DND-41 (cell line): ENCODE data around the gene TAF11L11.
"Not testable (repeated sequence)": the region's sequence is repeated elsewhere in the genome, so short reads cannot be mapped to it uniquely, and the experiment has no call there.

Experiments used
- ATAC-seq: fragments of 200-7000 bp; cut with Tn5 transposase; 3 replicates; pipeline ENCODE4 v1.9.1; 2021; ENCODE audit warnings: low read depth; ENCODE audit not compliant: insufficient read depth
- DNase-seq: peaks from one replicate; pipeline ENCODE4 v3.0.0-alpha.2; 2020
- H2AFZ ChIP-seq: 2 replicates; pipeline ENCODE4 v1.6.0; 2012; ENCODE audit warnings: low read depth, low read length
- H3K27ac ChIP-seq: 2 replicates; pipeline ENCODE4 v1.5.1; 2012; ENCODE audit warnings: low read length, inconsistent platforms
- H3K27me3 ChIP-seq: fragments of 200-600 bp; sonication (generic); 2 replicates; pipeline ENCODE4 v1.6.0; 2012; ENCODE audit warnings: low read length, mild to moderate bottlenecking, inconsistent platforms; ENCODE audit not compliant: insufficient read depth, poor library complexity
- H3K36me3 ChIP-seq: 2 replicates; pipeline ENCODE4 v1.5.1; 2012; ENCODE audit warnings: low read length, inconsistent platforms; ENCODE audit not compliant: insufficient read depth
- H3K4me1 ChIP-seq: 2 replicates; pipeline ENCODE4 v1.5.1; 2012; ENCODE audit warnings: mild to moderate bottlenecking, low read length; ENCODE audit not compliant: insufficient read depth
- H3K4me2 ChIP-seq: 2 replicates; pipeline ENCODE4 v1.6.0; 2012; ENCODE audit warnings: mild to moderate bottlenecking, moderate library complexity, low read length, inconsistent platforms; ENCODE audit not compliant: insufficient read depth
- H3K4me3 ChIP-seq, 2 experiments: fragments of 200-600 bp in 1 of 2; shearing (Covaris generic) in 1 of 2; 2 replicates each; pipeline ENCODE4 v1.5.1; 2012 to 2016; ENCODE audit warnings: inconsistent platforms in 2 of 2, low read length in 2 of 2, mild to moderate bottlenecking in 2 of 2, low read depth in 1 of 2, moderate library complexity in 1 of 2
- H3K79me2 ChIP-seq: 2 replicates; pipeline ENCODE4 v1.6.0; 2012; ENCODE audit warnings: low read length, inconsistent platforms; ENCODE audit not compliant: insufficient read depth
- H3K9ac ChIP-seq: 2 replicates; pipeline ENCODE4 v1.6.0; 2012; ENCODE audit warnings: low read depth, mild to moderate bottlenecking, inconsistent platforms, low read length, moderate library complexity
- H3K9me3 ChIP-seq: 2 replicates; pipeline ENCODE4 v1.5.1; 2012; ENCODE audit warnings: low read length, moderate library complexity, mild to moderate bottlenecking, inconsistent platforms; ENCODE audit not compliant: insufficient read depth, severe bottlenecking
- H4K20me1 ChIP-seq: 2 replicates; pipeline ENCODE4 v1.6.0; 2012; ENCODE audit warnings: low read length; ENCODE audit not compliant: insufficient read depth
- CTCF ChIP-seq: IDR thresholded peaks from 2 replicates; pipeline ENCODE4 v1.5.1; 2012; ENCODE audit warnings: borderline replicate concordance, low read length, moderate library complexity, mild to moderate bottlenecking; ENCODE audit not compliant: poor library complexity, severe bottlenecking; ENCODE audit errors: extremely low read depth
- EZH2 ChIP-seq: IDR thresholded peaks from 3 replicates; pipeline ENCODE4 v1.6.1; 2012; ENCODE audit warnings: borderline replicate concordance, low read depth, mild to moderate bottlenecking, moderate library complexity, low read length, inconsistent platforms; ENCODE audit not compliant: severe bottlenecking

TAF11L11 gene

GRCh38 chr5:17603880-17604279, at the start of gene TAF11L11:
Gene TAF11L11 (plus strand): TSS chr5:17604183.
- H3K4me1 ChIP-seq, DNase-seq, H3K9me3 ChIP-seq, H4K20me1 ChIP-seq, H3K79me2 ChIP-seq, H3K36me3 ChIP-seq, H2AFZ ChIP-seq, H3K9ac ChIP-seq, H3K27ac ChIP-seq, H3K4me3 ChIP-seq, ATAC-seq, H3K27me3 ChIP-seq, H3K4me2 ChIP-seq: not testable (repeated sequence)

GRCh38 chr5:17585658-17586057, 18.3 kb upstream of the TAF11L11 start, which contains the start of gene TAF11L7:
Gene TAF11L7 (minus strand): TSS chr5:17585758.
- H2AFZ ChIP-seq, H3K9me3 ChIP-seq, H3K36me3 ChIP-seq, H3K4me3 ChIP-seq, ATAC-seq, H3K27me3 ChIP-seq, H3K79me2 ChIP-seq, H4K20me1 ChIP-seq, H3K4me1 ChIP-seq, DNase-seq, H3K27ac ChIP-seq, H3K4me2 ChIP-seq, H3K9ac ChIP-seq: not testable (repeated sequence)

DNA sequence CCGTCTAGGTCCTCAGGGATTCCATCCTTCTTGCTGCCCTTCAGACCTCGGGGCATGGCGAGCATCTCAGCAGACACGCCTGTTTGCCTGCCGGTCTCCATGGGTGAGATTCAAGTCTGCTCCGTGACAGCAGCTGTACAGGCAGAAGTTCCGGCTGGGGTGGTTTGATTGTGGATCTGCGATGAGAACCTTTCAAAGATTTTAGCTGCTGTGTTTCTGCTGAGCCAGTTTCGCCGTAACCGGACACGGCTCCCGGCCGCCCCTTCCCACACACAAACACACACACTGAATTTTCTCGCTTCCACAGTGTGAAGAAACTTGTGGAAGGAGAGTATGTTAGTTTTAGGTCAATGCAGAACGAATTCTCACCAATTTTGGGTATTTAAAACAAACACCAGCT, 13.1 kb upstream of the TAF11L11 start, which contains the start of gene TAF11L8:
TAF11L8 (minus strand) TSS at position 101 of the 400 bp plus-strand sequence.
- not testable (repeated sequence) for H3K27ac ChIP-seq, H3K9ac ChIP-seq, ATAC-seq, H3K4me3 ChIP-seq, H4K20me1 ChIP-seq, H3K27me3 ChIP-seq, H3K4me2 ChIP-seq, DNase-seq, H3K4me1 ChIP-seq, H2AFZ ChIP-seq, H3K9me3 ChIP-seq, H3K79me2 ChIP-seq, H3K36me3 ChIP-seq

DNA sequence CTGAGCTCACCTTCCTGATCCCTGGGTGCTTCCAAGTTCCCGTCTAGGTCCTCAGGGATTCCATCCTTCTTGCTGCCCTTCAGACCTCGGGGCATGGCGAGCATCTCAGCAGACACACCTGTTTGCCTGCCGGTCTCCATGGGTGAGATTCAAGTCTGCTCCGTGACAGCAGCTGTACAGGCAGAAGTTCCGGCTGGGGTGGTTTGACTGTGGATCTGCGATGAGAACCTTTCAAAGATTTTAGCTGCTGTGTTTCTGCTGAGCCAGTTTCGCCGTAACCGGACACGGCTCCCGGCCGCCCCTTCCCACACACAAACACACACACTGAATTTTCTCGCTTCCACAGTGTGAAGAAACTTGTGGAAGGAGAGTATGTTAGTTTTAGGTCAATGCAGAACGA, 9.7 kb upstream of the TAF11L11 start, which contains the start of gene TAF11L9:
TAF11L9 (minus strand) TSS at position 140 of the 400 bp plus-strand sequence.
- ATAC-seq, result not testable (repeated sequence)

GRCh38 chr5:17597728-17598127, 6.3 kb upstream of the TAF11L11 start, which contains the start of gene TAF11L10:
Gene TAF11L10 (minus strand): TSS chr5:17597828.
- ATAC-seq, H4K20me1 ChIP-seq, H3K79me2 ChIP-seq, H2AFZ ChIP-seq, H3K27me3 ChIP-seq, H3K4me1 ChIP-seq, H3K36me3 ChIP-seq, H3K4me2 ChIP-seq, H3K9me3 ChIP-seq, DNase-seq, H3K4me3 ChIP-seq, H3K9ac ChIP-seq, H3K27ac ChIP-seq: not testable (repeated sequence)

More for the DNA sequence above, 9.7 kb upstream of the TAF11L11 start, which contains the start of gene TAF11L9:
- not testable (repeated sequence) for H4K20me1 ChIP-seq, H3K9ac ChIP-seq, H3K9me3 ChIP-seq, H3K36me3 ChIP-seq, H3K79me2 ChIP-seq, H3K4me1 ChIP-seq, H2AFZ ChIP-seq, H3K27me3 ChIP-seq, H3K27ac ChIP-seq, H3K4me3 ChIP-seq, H3K4me2 ChIP-seq
- DNase-seq, result peak; percentile 4

DNA sequence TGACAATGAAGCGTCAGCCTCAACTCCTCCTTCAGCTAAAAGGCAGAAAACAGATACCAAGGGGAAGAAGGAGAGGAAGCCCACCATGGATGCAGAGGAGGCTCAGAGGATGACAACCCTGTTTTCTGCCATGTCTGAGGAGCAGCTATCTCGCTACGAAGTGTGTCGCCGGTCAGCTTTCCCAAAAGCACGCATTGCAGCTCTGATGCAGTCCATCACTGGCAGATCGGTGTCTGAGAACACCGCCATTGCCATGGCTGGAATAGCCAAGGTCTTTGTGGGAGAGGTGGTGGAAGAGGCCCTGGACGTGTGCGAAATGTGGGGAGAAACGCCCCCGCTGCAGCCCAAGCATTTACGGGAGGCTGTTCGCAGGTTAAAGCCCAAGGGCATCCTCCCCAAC, 968 bp downstream of the TAF11L11 start:
- Histone ChIP-seq H3K27ac (no peak overlapping the region), H3K4me3 (no peak overlapping the region), H3K36me3 (no peaks in the 10 kb centered on the region), H3K79me2 (no peaks in the 10 kb centered on the region), H2AFZ (no peak overlapping the region), H3K9ac (no peak overlapping the region), H3K9me3 (no peaks in the 10 kb centered on the region), H4K20me1 (no peaks in the 10 kb centered on the region), H3K4me1 (no peaks in the 10 kb centered on the region), H3K4me2 (no peak overlapping the region), H3K27me3 (no peaks in the 10 kb centered on the region)
- TF ChIP-seq EZH2 (no peak), CTCF (no peak)
- DNase-seq (no peak), ATAC-seq (no peak)

DNA sequence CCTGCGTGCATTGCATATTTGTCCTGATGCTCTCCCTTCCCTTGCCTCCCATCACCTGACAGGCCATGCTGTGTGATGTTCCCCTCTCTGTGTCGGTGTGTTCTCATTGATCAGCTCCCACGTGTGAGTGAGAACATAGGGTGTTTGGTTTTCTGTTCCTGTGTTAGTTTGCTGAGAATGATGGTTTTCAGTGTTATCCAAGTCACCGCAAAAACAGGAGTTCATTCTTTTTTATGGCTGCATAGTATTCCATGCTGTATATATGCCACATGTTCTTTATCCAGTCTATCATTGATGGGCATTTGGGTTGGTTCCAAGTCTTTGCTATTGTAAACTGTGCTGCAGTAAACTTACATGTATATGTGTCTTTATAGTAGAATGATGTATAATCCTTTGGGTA, 3.5 kb downstream of the TAF11L11 start:
- not testable (repeated sequence) for DNase-seq, H2AFZ ChIP-seq, H3K4me2 ChIP-seq, H3K79me2 ChIP-seq, H3K9ac ChIP-seq, H3K27ac ChIP-seq, H3K4me1 ChIP-seq, H3K9me3 ChIP-seq, H4K20me1 ChIP-seq, H3K4me3 ChIP-seq, ATAC-seq, H3K36me3 ChIP-seq, H3K27me3 ChIP-seq
